GM23248 (cell line): ENCODE results near the gene GLG1. TPM values are rescaled to one million over a fixed set of nuclear protein-coding genes. Genes with fewer than 3 reads are reported as not detected.

ENCODE experiments used
- DNase-seq: peaks from one replicate; pipeline ENCODE4 v3.0.0-alpha.2; 2015
- H2AFZ ChIP-seq: fragments of 200-600 bp; sonication (generic); 2 replicates; pipeline ENCODE4 v1.6.1; 2016; ENCODE audit warnings: antibody characterized with exemption
- H3F3A ChIP-seq: fragments of 200-600 bp; sonication (generic); 2 replicates; pipeline ENCODE4 v1.6.1; 2016; ENCODE audit warnings: mild to moderate bottlenecking, antibody characterized with exemption, mixed run types; ENCODE audit not compliant: insufficient read depth
- H3K27ac ChIP-seq: fragments of 200-600 bp; sonication (generic); 2 replicates; pipeline ENCODE4 v1.5.1; 2016; ENCODE audit warnings: mild to moderate bottlenecking
- H3K27me3 ChIP-seq: fragments of 200-600 bp; sonication (generic); replicated peaks from 2 replicates; pipeline ENCODE4 v1.6.1; 2016; ENCODE audit warnings: mild to moderate bottlenecking; ENCODE audit not compliant: insufficient read depth
- H3K36me3 ChIP-seq: fragments of 200-600 bp; sonication (generic); 2 replicates; pipeline ENCODE4 v1.6.1; 2016; ENCODE audit warnings: low read depth, mild to moderate bottlenecking
- H3K4me1 ChIP-seq: fragments of 200-600 bp; sonication (generic); 2 replicates; pipeline ENCODE4 v1.6.1; 2016; ENCODE audit warnings: mild to moderate bottlenecking; ENCODE audit not compliant: insufficient read depth
- H3K4me2 ChIP-seq: fragments of 200-600 bp; sonication (generic); one replicate; pipeline ENCODE4 v1.6.1; 2016; ENCODE audit warnings: mild to moderate bottlenecking; ENCODE audit not compliant: unreplicated experiment
- H3K4me3 ChIP-seq: fragments of 200-600 bp; sonication (generic); 2 replicates; pipeline ENCODE4 v1.5.1; 2016; ENCODE audit warnings: mild to moderate bottlenecking
- H3K79me2 ChIP-seq: fragments of 200-600 bp; sonication (generic); 2 replicates; pipeline ENCODE4 v1.6.1; 2016; ENCODE audit warnings: mild to moderate bottlenecking; ENCODE audit not compliant: insufficient read depth
- H3K9ac ChIP-seq: fragments of 200-600 bp; sonication (generic); 2 replicates; pipeline ENCODE4 v1.6.1; 2016; ENCODE audit warnings: mild to moderate bottlenecking
- H3K9me2 ChIP-seq: fragments of 200-600 bp; sonication (generic); 2 replicates; pipeline ENCODE4 v1.6.1; 2016; ENCODE audit warnings: mixed run types, mild to moderate bottlenecking, moderate library complexity; ENCODE audit not compliant: insufficient read depth
- H3K9me3 ChIP-seq: fragments of 200-600 bp; sonication (generic); one replicate; pipeline ENCODE4 v1.6.1; 2017; ENCODE audit warnings: low read depth
- H4K20me1 ChIP-seq: fragments of 200-600 bp; sonication (generic); 2 replicates; pipeline ENCODE4 v1.6.0; 2016; ENCODE audit not compliant: insufficient read depth
- EZH2 ChIP-seq: fragments of 200-600 bp; sonication (generic); IDR thresholded peaks from 2 replicates; pipeline ENCODE4 v1.6.1; 2018; ENCODE audit warnings: antibody characterized with exemption, mild to moderate bottlenecking; ENCODE audit not compliant: insufficient read depth, poor library complexity, severe bottlenecking
- EZH2phosphoT487 ChIP-seq: fragments of 200-600 bp; sonication (generic); IDR thresholded peaks from 2 replicates; pipeline ENCODE4 v1.6.1; 2018; ENCODE audit warnings: antibody characterized with exemption, moderate library complexity, mild to moderate bottlenecking, low read depth; ENCODE audit not compliant: insufficient read depth
- WGBS, 2 experiments: methylation state at CpG; one replicate each; pipeline ENCODE4 v1.1.6; 2015 to 2017; ENCODE audit warnings: low lambda C conversion rate in 2 of 2, low coverage in 1 of 2; ENCODE audit errors: missing lambda C conversion rate in 2 of 2; 5-methylcytosine and 5-hydroxymethylcytosine counted together
- in situ Hi-C: fragments of 300-500 bp; cut with MboI; formaldehyde crosslinking; loops from 2 replicates; pipeline ENCODE4 v1.15.0; 2020
- polyA plus RNA-seq: library from polyadenylated mRNA; unstranded; fragments of >200 nt; fragmentation: Nextera tagmentation; extraction: Ambion mirVana; gene quantifications from 2 replicates; pipeline ENCODE4 v1.2.1, GENCODE V29; 2016
- total RNA-seq: library from RNA; depleted of rRNA; stranded (reverse); fragments of >200 nt; shearing (Covaris generic); gene quantifications from 2 replicates; pipeline ENCODE4 v1.2.3, GENCODE V29; 2014

GLG1 gene
- total and polyA plus RNA-seq, 2 experiments from 2014 or later = 136 to 145 TPM

- no peak for DNase-seq
- no peak overlapping the region for H3K4me3 ChIP-seq
- H3K27me3 ChIP-seq = no peaks in the 10 kb centered on the region
- H3K9me3 ChIP-seq = no peaks in the 10 kb centered on the region
- H3K9me2 ChIP-seq = no peaks in the 10 kb centered on the region
- peaks cover 6% of the 10 kb centered on the region; the same call in 1 of the 2 replicates for H3K79me2 ChIP-seq
- no peaks in the 10 kb centered on the region for H3F3A ChIP-seq
- TF ChIP-seq EZH2phosphoT487 (no peak), EZH2 (no peak)
- H2AFZ ChIP-seq = no peak overlapping the region
- in situ Hi-C loops = no loop called here
- H3K27ac ChIP-seq = no peak overlapping the region
- H3K4me2 ChIP-seq = no peak overlapping the region
- WGBS, 2 experiments = 53 to 60% methylated on average over 3 of the region's 3 CpGs
- no peaks in the 10 kb centered on the region for H4K20me1 ChIP-seq
- no peak overlapping the region for H3K9ac ChIP-seq
- peaks cover 49% of the 10 kb centered on the region for H3K36me3 ChIP-seq
- no peaks in the 10 kb centered on the region for H3K4me1 ChIP-seq
These were observed 134.4 kb downstream of the GLG1 start for GRCh38 chr16:74472540-74472939.

GRCh38 chr16:74472010-74472409 is 134.9 kb downstream of the GLG1 start:
- Histone ChIP-seq H3K9ac (no peak overlapping the region), H4K20me1 (no peaks in the 10 kb centered on the region), H3K79me2 (peaks cover 1% of the 10 kb centered on the region; the same call in 1 of the 2 replicates), H3K9me3 (no peaks in the 10 kb centered on the region), H3F3A (no peaks in the 10 kb centered on the region), H3K36me3 (peaks cover 50% of the 10 kb centered on the region), H3K4me1 (no peaks in the 10 kb centered on the region), H3K9me2 (no peaks in the 10 kb centered on the region), H3K27me3 (no peaks in the 10 kb centered on the region), H3K4me3 (no peak overlapping the region), H3K27ac (no peak overlapping the region), H3K4me2 (no peak overlapping the region), H2AFZ (no peak overlapping the region)
- DNase-seq = no peak
- WGBS, 2 experiments = 91 to 92% methylated on average over 3 of the region's 3 CpGs
- in situ Hi-C loops = no loop called here
- TF ChIP-seq EZH2phosphoT487 (no peak), EZH2 (no peak)

DNA sequence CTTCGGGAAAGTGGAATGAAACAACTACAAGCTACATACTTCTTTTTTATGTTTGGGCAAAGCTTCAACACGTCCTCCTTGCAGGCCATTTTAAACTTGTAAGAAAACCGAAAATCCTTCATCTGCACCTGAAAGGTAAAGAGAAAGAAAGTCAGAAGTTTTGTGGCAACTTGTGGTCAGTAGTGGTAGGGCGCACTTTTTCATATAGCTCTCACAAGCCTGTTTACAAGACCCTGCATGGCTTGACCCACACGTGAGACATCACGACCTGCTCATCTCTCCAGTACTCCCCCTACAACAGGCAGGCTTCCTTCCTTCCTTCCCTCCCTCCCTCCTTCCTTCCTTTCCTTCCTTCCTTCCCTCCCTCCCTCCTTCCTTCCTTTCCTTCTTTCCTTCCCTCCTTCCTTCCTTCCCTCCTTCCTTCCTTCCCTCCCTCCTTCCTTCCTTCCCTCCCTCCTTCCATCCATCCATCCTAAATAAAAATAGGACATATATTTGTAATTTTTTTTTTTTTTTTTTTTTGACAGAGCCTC is 136.9 kb downstream of the GLG1 start:
- in situ Hi-C loops = no loop called here

GRCh38 chr16:74468807-74469525 is 137.9 kb downstream of the GLG1 start:
- no peak for TF ChIP-seq EZH2phosphoT487
- no peak for TF ChIP-seq EZH2
- H3K4me3 ChIP-seq = no peak overlapping the region
- H3K4me2 ChIP-seq = no peak overlapping the region
- peaks cover 37% of the 10 kb centered on the region for H3K36me3 ChIP-seq
- no peak overlapping the region for H2AFZ ChIP-seq
- no peaks in the 10 kb centered on the region for H3K9me3 ChIP-seq
- in situ Hi-C loops = no loop called here
- no peak for DNase-seq
- H3K27me3 ChIP-seq = no peaks in the 10 kb centered on the region
- H3K9ac ChIP-seq = no peak overlapping the region
- H3K79me2 ChIP-seq = no peaks in the 10 kb centered on the region
- H3K9me2 ChIP-seq = no peaks in the 10 kb centered on the region
- H4K20me1 ChIP-seq = no peaks in the 10 kb centered on the region
- WGBS, 2 experiments = 68 to 70% methylated on average over 9 of the region's 9 CpGs
- H3F3A ChIP-seq = no peaks in the 10 kb centered on the region
- H3K4me1 ChIP-seq = no peaks in the 10 kb centered on the region
- no peak overlapping the region for H3K27ac ChIP-seq

More for the DNA sequence above, 136.9 kb downstream of the GLG1 start:
- Histone ChIP-seq H3K9me3 (no peaks in the 10 kb centered on the region), H2AFZ (no peak overlapping the region), H3K4me1 (no peaks in the 10 kb centered on the region), H3K27me3 (no peaks in the 10 kb centered on the region), H3K9me2 (no peaks in the 10 kb centered on the region), H3K9ac (no peak overlapping the region), H3K36me3 (peaks cover 41% of the 10 kb centered on the region), H4K20me1 (no peaks in the 10 kb centered on the region), H3K27ac (no peak overlapping the region), H3F3A (no peaks in the 10 kb centered on the region), H3K4me2 (no peak overlapping the region), H3K4me3 (no peak overlapping the region), H3K79me2 (no peaks in the 10 kb centered on the region)
- no peak for TF ChIP-seq EZH2
- TF ChIP-seq EZH2phosphoT487 = no peak
- no peak for DNase-seq
- 82 to 93% methylated on average over 5 to 6 of the region's 6 CpGs for WGBS, 2 experiments
